Measurements from ENCODE around the gene ABTB2.

Gene ABTB2

GRCh38 chr11:34351687-34352469, 5.9 kb downstream of the ABTB2 start:
- TF ChIP-seq ESRRG (CRISPR knock-in tag; IDR thresholded peaks at IDR 0.05) (no peak), GLIS3 (CRISPR knock-in tag; IDR thresholded peaks at IDR 0.05) (no peak), PPARA (CRISPR knock-in tag; IDR thresholded peaks at IDR 0.05; ENCODE audit: borderline replicate concordance) (no peak), RARB (CRISPR knock-in tag; IDR thresholded peaks at IDR 0.05) (no peak), ZC3H10 (CRISPR knock-in tag; IDR thresholded peaks at IDR 0.05) (no peak), ZNF565 (CRISPR knock-in tag; conservative IDR thresholded peaks at IDR 0.05; ENCODE audit: low read depth) (no peak), ARNTL (CRISPR knock-in tag; IDR thresholded peaks at IDR 0.05; ENCODE audit: borderline replicate concordance, low read depth) (no peak), TSHZ2 (CRISPR knock-in tag; IDR thresholded peaks at IDR 0.05) (no peak), PATZ1 (CRISPR knock-in tag; IDR thresholded peaks at IDR 0.05; ENCODE audit: borderline replicate concordance) (no peak), SNAI2 (CRISPR knock-in tag; IDR thresholded peaks at IDR 0.05) (no peak)

GRCh38 chr11:34351051-34351450, 6.8 kb downstream of the ABTB2 start:
- no peak for TF ChIP-seq PPARA (CRISPR knock-in tag; IDR thresholded peaks at IDR 0.05; ENCODE audit: borderline replicate concordance)
- no peak for TF ChIP-seq ZC3H10 (CRISPR knock-in tag; IDR thresholded peaks at IDR 0.05)
- no peak for TF ChIP-seq ZNF8 (CRISPR knock-in tag; IDR thresholded peaks at IDR 0.05)
- TF ChIP-seq ZNF70 (CRISPR knock-in tag; IDR thresholded peaks at IDR 0.05): no peak
- no peak for TF ChIP-seq ZNF565 (CRISPR knock-in tag; conservative IDR thresholded peaks at IDR 0.05; ENCODE audit: low read depth)
- no peak for TF ChIP-seq CSRNP3 (CRISPR knock-in tag; IDR thresholded peaks at IDR 0.05)
- TF ChIP-seq ZFP30 (CRISPR knock-in tag; IDR thresholded peaks at IDR 0.05): no peak
- no peak for TF ChIP-seq CSDC2 (CRISPR knock-in tag; IDR thresholded peaks at IDR 0.05)
- TF ChIP-seq ISL1 (CRISPR knock-in tag; IDR thresholded peaks at IDR 0.05): no peak
- no peak for TF ChIP-seq GLIS3 (CRISPR knock-in tag; IDR thresholded peaks at IDR 0.05)
- TF ChIP-seq ZFP3 (CRISPR knock-in tag; IDR thresholded peaks at IDR 0.05): no peak
- no peak for TF ChIP-seq TOX (CRISPR knock-in tag; IDR thresholded peaks at IDR 0.05; ENCODE audit: borderline replicate concordance)
- TF ChIP-seq BACH2 (CRISPR knock-in tag; IDR thresholded peaks at IDR 0.05; ENCODE audit: borderline replicate concordance): no peak
- no peak for TF ChIP-seq TSHZ2 (CRISPR knock-in tag; IDR thresholded peaks at IDR 0.05)
- no peak for TF ChIP-seq PATZ1 (CRISPR knock-in tag; IDR thresholded peaks at IDR 0.05; ENCODE audit: borderline replicate concordance)
- TF ChIP-seq POU6F1 (CRISPR knock-in tag; IDR thresholded peaks at IDR 0.05; ENCODE audit: borderline replicate concordance, low read depth): no peak
- TF ChIP-seq ARNTL (CRISPR knock-in tag; IDR thresholded peaks at IDR 0.05; ENCODE audit: borderline replicate concordance, low read depth): no peak
- TF ChIP-seq ESRRG (CRISPR knock-in tag; IDR thresholded peaks at IDR 0.05): no peak
- no peak for TF ChIP-seq OSR1 (CRISPR knock-in tag; IDR thresholded peaks at IDR 0.05)
- ATAC-seq: peak; percentile 18; the same call in 2 of the 3 replicates

More at GRCh38 chr11:34351687-34352469, 5.9 kb downstream of the ABTB2 start:
- ATAC-seq: no peak

Measured in SK-N-SH treated with all-trans-retinoic acid at 6 μM for 48 hours (cell line).